GM19023 (cell line): ENCODE results near the gene FTO.

Source experiments
- ATAC-seq: cut with Tn5 transposase; IDR thresholded peaks from one replicate; pipeline ENCODE4 v1.9.1; 2021; ENCODE audit warnings: mild to moderate bottlenecking, moderate library complexity; ENCODE audit not compliant: unreplicated experiment

Gene FTO

GRCh38 chr16:54033747-54034146, 329.8 kb downstream of the FTO start:
- ATAC-seq = no peak

GRCh38 chr16:54034684-54035083, 330.7 kb downstream of the FTO start:
- no peak for ATAC-seq

- no peak for ATAC-seq
Measured at GRCh38 chr16:54040480-54040879, 336.5 kb downstream of the FTO start.

GRCh38 chr16:54040975-54041374, 337.0 kb downstream of the FTO start:
- ATAC-seq = no peak

GRCh38 chr16:54048586-54049495, 344.9 kb downstream of the FTO start:
- no peak for ATAC-seq

- ATAC-seq = no peak
Measured at GRCh38 chr16:54049591-54050458, 345.9 kb downstream of the FTO start.

GRCh38 chr16:54050459-54051210, 346.7 kb downstream of the FTO start:
- ATAC-seq = no peak

- ATAC-seq = no peak
Measured at GRCh38 chr16:54051821-54052220, 347.9 kb downstream of the FTO start.

- ATAC-seq = no peak
Measured at GRCh38 chr16:54052271-54052670, 348.3 kb downstream of the FTO start.

- no peak for ATAC-seq
Measured at GRCh38 chr16:54053891-54054820, 350.2 kb downstream of the FTO start.

GRCh38 chr16:54055191-54055590, 351.2 kb downstream of the FTO start:
- ATAC-seq = no peak

- no peak for ATAC-seq
Measured at GRCh38 chr16:54055864-54056263, 351.9 kb downstream of the FTO start.

- no peak for ATAC-seq
Measured at GRCh38 chr16:54056921-54057320, 353.0 kb downstream of the FTO start.

- no peak for ATAC-seq
Measured at GRCh38 chr16:54059319-54059718, 355.4 kb downstream of the FTO start.

GRCh38 chr16:54060599-54061421, 356.9 kb downstream of the FTO start:
- no peak for ATAC-seq

GRCh38 chr16:54061454-54061853, 357.5 kb downstream of the FTO start:
- no peak for ATAC-seq

GRCh38 chr16:54062361-54063278, 358.7 kb downstream of the FTO start:
- ATAC-seq = no peak

- no peak for ATAC-seq
Measured at GRCh38 chr16:54063279-54063773, 359.4 kb downstream of the FTO start.
